Calu3 (cell line): ENCODE measurements around the gene CHTF8. TPM values are rescaled to one million over a fixed set of nuclear protein-coding genes. Genes with fewer than 3 reads are reported as not detected.

Experiments
- BruUV-seq: library from RNA; stranded (reverse); fragments of 400-500 nt; replicated peaks from 2 replicates; lab custom pipeline; 2021; lab: Mats Ljungman, UMichigan
- CTCF ChIA-PET: fragments of 300-600 bp; sonication (Branson Sonifier 250); formaldehyde crosslinking; loops from one replicate; lab custom pipeline; 2022; ENCODE audit warnings: antibody characterized with exemption; lab: Charles Lee
- DNase-seq: peaks from one replicate; pipeline ENCODE4 v3.0.0; 2022
- H3K27ac Mint-ChIP-seq: one replicate; pipeline ENCODE4 v1.8.0; 2022; ENCODE audit warnings: mixed read lengths; ENCODE audit not compliant: unreplicated experiment
- H3K27me3 Mint-ChIP-seq: one replicate; pipeline ENCODE4 v1.8.0; 2022; ENCODE audit warnings: mixed read lengths; ENCODE audit not compliant: unreplicated experiment
- H3K36me3 Mint-ChIP-seq: one replicate; pipeline ENCODE4 v1.8.0; 2022; ENCODE audit warnings: mild to moderate bottlenecking, moderate library complexity, mixed read lengths; ENCODE audit not compliant: insufficient read depth, unreplicated experiment
- H3K4me1 Mint-ChIP-seq: one replicate; pipeline ENCODE4 v1.8.0; 2022; ENCODE audit warnings: mild to moderate bottlenecking, low read depth, mixed read lengths; ENCODE audit not compliant: unreplicated experiment
- H3K4me3 Mint-ChIP-seq: one replicate; pipeline ENCODE4 v1.8.0; 2022; ENCODE audit warnings: mild to moderate bottlenecking, low read depth, moderate library complexity, mixed read lengths; ENCODE audit not compliant: unreplicated experiment
- H3K9me3 Mint-ChIP-seq: one replicate; pipeline ENCODE4 v1.8.0; 2022; ENCODE audit warnings: low read depth, mixed read lengths; ENCODE audit not compliant: unreplicated experiment
- CTCF ChIP-seq: fragments of 200-600 bp; IDR thresholded peaks from one replicate; pipeline ENCODE4 v1.8.0; 2022; ENCODE audit warnings: antibody characterized with exemption; ENCODE audit not compliant: unreplicated experiment
- intact Hi-C: fragments of 100-400 bp; cut with micrococcal nuclease; formaldehyde crosslinking; loops from one replicate; pipeline ENCODE4 v1.10.0; 2022; ENCODE audit not compliant: unreplicated experiment
- total RNA-seq: library from RNA; stranded (reverse); gene quantifications from 2 replicates; pipeline ENCODE4 v1.2.3, GENCODE V29; 2022

The CHTF8 gene
- total RNA-seq, 1 experiment from 2014 or later: 146 TPM

DNA sequence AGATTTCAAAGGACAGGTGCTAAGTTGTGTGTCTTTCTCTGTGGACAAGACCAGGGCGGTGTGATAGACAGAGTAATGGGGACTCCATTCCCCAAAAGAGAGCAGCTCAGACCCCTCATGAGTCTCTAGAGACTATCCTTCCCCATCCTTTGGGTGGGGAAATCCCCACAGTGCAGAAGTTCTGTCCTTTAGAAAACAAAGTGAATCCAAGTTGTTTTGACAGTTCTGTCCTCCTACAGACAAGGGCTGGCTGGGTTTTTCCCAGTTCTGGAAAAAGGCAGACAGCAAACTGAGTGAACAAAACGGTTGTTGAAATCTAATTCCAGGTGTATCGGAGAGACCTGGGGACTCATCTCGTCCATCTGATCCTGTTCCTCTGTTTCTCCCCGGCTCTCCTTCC, 37.9 kb downstream of the CHTF8 start:
- no TSS peak for BruUV-seq
- CTCF ChIA-PET: no interaction called here
- intact Hi-C loops: no loop called here
- Mint-ChIP-seq H3K9me3 (no peaks in the 10 kb centered on the region), H3K4me3 (no peak overlapping the region), H3K27ac (no peak overlapping the region), H3K36me3 (no peaks in the 10 kb centered on the region), H3K27me3 (no peaks in the 10 kb centered on the region), H3K4me1 (peaks cover 2% of the 10 kb centered on the region)
- no peak for TF ChIP-seq CTCF
- no peak for DNase-seq

DNA sequence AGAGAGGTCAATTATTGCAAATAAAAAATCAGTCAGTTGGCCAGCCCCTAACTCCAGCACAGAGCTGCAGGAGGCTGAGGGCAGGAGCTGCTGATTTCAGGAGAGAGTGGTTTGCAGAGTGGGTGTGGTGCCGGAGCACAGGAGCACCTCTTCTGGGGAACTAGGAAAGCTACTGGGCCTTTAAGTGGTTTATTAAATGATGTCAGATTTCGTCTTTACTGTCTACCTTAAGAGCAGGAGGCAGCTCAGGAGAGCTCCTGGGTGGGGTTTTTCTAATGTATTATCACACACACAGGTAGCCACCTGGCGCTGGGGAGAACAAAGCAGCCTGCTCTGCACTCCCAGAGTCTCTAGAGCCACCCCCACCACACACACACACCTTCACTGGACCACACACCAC, 38.4 kb downstream of the CHTF8 start:
- CTCF ChIA-PET: interaction anchor here (0.7 kb wide), 1 partner anchor 116 kb away, joined by 3 read pairs; no protein-coding TSS in a partner anchor

DNA sequence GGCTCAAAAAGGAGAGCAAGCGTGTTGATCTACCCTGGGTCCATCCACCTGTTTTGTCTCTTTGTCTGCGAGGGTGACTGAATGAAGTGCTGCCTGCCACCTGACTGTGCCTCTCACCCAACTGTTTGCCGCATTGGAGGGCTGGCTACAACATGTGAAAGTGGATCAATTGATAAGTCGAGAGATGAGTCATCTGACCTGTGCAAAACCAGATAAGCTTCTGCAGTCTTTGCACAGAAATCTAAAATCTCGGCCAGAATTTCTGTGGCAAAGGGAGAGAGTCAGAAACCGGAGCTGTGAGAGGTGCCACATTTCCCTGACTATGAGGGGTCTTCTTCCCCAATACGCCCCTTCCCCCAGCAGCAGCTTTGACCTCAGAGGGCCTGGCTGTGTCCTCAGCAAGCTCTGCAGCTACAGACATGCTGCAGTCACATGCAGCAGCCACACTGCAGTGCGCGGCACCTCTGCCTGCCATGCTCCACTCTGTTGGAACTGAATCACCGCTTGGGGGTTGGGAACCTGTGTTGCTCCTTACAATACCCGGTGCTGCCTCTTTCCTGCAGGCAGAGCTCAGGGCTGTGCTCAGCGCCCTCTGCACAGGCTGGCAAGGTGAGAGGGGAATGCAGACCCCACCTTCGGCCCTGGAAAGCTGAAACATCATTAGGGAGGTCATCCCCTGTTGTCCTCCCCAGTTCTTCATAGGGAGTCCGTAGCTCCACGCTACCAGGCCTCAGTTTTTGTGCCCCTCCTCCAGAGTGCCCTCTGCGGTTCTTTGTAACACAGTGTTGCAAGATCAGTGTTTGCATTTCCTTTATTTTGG, 43.1 kb downstream of the CHTF8 start:
- H3K27ac Mint-ChIP-seq: peak overlapping the region; percentile 7
- H3K27me3 Mint-ChIP-seq: no peaks in the 10 kb centered on the region
- intact Hi-C loops: no loop called here
- no peak for TF ChIP-seq CTCF
- no peaks in the 10 kb centered on the region for H3K9me3 Mint-ChIP-seq
- H3K36me3 Mint-ChIP-seq: no peaks in the 10 kb centered on the region
- peak; percentile 70 for DNase-seq
- CTCF ChIA-PET: interaction anchor here (0.8 to 2.0 kb wide), 6 partner anchors 16 to 561 kb away, joined by 3 to 9 read pairs (median 4); no protein-coding TSS in a partner anchor
- H3K4me3 Mint-ChIP-seq: peak overlapping the region; percentile 38
- H3K4me1 Mint-ChIP-seq: peaks cover 28% of the 10 kb centered on the region
- no TSS peak for BruUV-seq

More for the DNA sequence above, 38.4 kb downstream of the CHTF8 start:
- DNase-seq: no peak
- no peak overlapping the region for H3K27ac Mint-ChIP-seq
- TF ChIP-seq CTCF: no peak
- H3K9me3 Mint-ChIP-seq: no peaks in the 10 kb centered on the region
- H3K4me3 Mint-ChIP-seq: no peak overlapping the region
- H3K36me3 Mint-ChIP-seq: no peaks in the 10 kb centered on the region
- H3K27me3 Mint-ChIP-seq: no peaks in the 10 kb centered on the region
- BruUV-seq: no TSS peak
- intact Hi-C loops: no loop called here
- peaks cover 7% of the 10 kb centered on the region for H3K4me1 Mint-ChIP-seq

DNA sequence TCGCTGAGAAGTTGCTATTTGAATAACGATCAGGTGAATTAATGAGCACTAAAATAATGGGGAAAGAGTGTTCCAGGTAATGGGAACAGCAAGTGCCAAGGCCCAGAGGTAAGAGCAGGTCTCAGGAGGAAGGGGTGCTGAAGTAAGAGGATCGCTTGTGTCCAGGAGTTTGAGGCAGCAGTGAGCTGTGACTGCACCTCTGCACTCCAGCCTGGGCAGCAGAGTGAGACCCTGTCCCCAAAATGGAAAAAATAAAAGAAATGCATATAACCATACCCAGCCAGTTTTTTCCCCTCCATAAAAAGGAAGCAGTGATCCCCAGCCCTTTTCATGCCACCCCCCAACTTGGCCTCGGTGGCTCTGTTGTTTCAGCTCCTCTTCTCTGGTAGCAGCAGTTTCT, 43.7 kb downstream of the CHTF8 start:
- Mint-ChIP-seq H3K4me3 (peak overlapping the region; percentile 38), H3K9me3 (no peaks in the 10 kb centered on the region), H3K4me1 (peaks cover 28% of the 10 kb centered on the region), H3K36me3 (no peaks in the 10 kb centered on the region), H3K27me3 (no peaks in the 10 kb centered on the region), H3K27ac (no peak overlapping the region)
- no peak for DNase-seq
- intact Hi-C loops: no loop called here
- BruUV-seq: no TSS peak
- no peak for TF ChIP-seq CTCF
- CTCF ChIA-PET: interaction anchor here (0.8 to 2.0 kb wide), 5 partner anchors 16 to 560 kb away, joined by 3 to 9 read pairs (median 6); no protein-coding TSS in a partner anchor
